Measurements from ENCODE around the gene BCL2L11.

BCL2L11 gene

GRCh38 chr2:111118481-111118980 is 2.2 kb upstream of the BCL2L11 start:
- no peak for DNase-seq

- DNase-seq: no peak
These were observed 1.5 kb upstream of the BCL2L11 start for GRCh38 chr2:111118981-111119821.

GRCh38 chr2:111119822-111120252 is 877 bp upstream of the BCL2L11 start:
- DNase-seq: no peak

- DNase-seq: peak; percentile 37
These were observed 514 bp downstream of the BCL2L11 start for GRCh38 chr2:111121028-111121827.

- peak; percentile 80 for DNase-seq
These were observed 1.3 kb downstream of the BCL2L11 start for GRCh38 chr2:111121828-111122630.

- peak; percentile 72 for DNase-seq
These were observed 2.1 kb downstream of the BCL2L11 start for GRCh38 chr2:111122631-111123421.

GRCh38 chr2:111123751-111124150 is 3.0 kb downstream of the BCL2L11 start:
- no peak for DNase-seq

- DNase-seq: no peak
These were observed 5.9 kb downstream of the BCL2L11 start for GRCh38 chr2:111126581-111126980.

GRCh38 chr2:111127351-111127750 is 6.6 kb downstream of the BCL2L11 start:
- no peak for DNase-seq

- DNase-seq: no peak
These were observed 7.4 kb downstream of the BCL2L11 start for GRCh38 chr2:111128096-111128495.

- no peak for DNase-seq
These were observed 12.9 kb downstream of the BCL2L11 start for GRCh38 chr2:111133603-111134002.

- no peak for DNase-seq
These were observed 13.3 kb downstream of the BCL2L11 start for GRCh38 chr2:111134055-111134454.

GRCh38 chr2:111135237-111135909 is 14.7 kb downstream of the BCL2L11 start:
- no peak for DNase-seq

GRCh38 chr2:111135910-111136297 is 15.2 kb downstream of the BCL2L11 start:
- DNase-seq: no peak

GRCh38 chr2:111138839-111139238 is 18.1 kb downstream of the BCL2L11 start:
- DNase-seq: no peak

- DNase-seq: peak; percentile 67
These were observed 19.1 kb downstream of the BCL2L11 start for GRCh38 chr2:111139637-111140317.

GRCh38 chr2:111140815-111141214 is 20.1 kb downstream of the BCL2L11 start:
- no peak for DNase-seq

- DNase-seq: no peak
These were observed 21.4 kb downstream of the BCL2L11 start for GRCh38 chr2:111142101-111142500.

- DNase-seq: no peak
These were observed 22.6 kb downstream of the BCL2L11 start for GRCh38 chr2:111143107-111143842.

- no peak for DNase-seq
These were observed 23.1 kb downstream of the BCL2L11 start for GRCh38 chr2:111143843-111144198.

All from NCI-H1105 treated with DMSO at 0.1 percent for 48 hours (cell line).